K562 (cell line): ENCODE data around the gene TCF19. TPM values are rescaled to one million over a fixed set of nuclear protein-coding genes. Genes with fewer than 3 reads are reported as not detected.
A peak's percentile ranks its signal among the peaks of the same experiment; 100 is the strongest.

Experiments used
- ARID1B ChIP-seq: fragments of 450-650 bp; IDR thresholded peaks from 2 replicates; pipeline ENCODE4 v1.6.1; 2016; ENCODE audit warnings: antibody characterized with exemption, mild to moderate bottlenecking, inconsistent platforms
- EP400 ChIP-seq: fragments of 450-650 bp; IDR thresholded peaks from 2 replicates; pipeline ENCODE4 v1.6.1; 2017; ENCODE audit warnings: antibody characterized with exemption, mild to moderate bottlenecking, moderate library complexity
- FOXJ2 ChIP-seq: fragments of 200-800 bp; sonication (Bioruptor generic); IDR thresholded peaks from 2 replicates; pipeline ENCODE4 v1.6.1; 2016; ENCODE audit warnings: missing genetic modification characterization, missing compliant biosample characterization
- FOXP1 ChIP-seq: sonication (generic); formaldehyde crosslinking; IDR thresholded peaks from 2 replicates; pipeline ENCODE4 v1.8.0; 2022; ENCODE audit warnings: mild to moderate bottlenecking, missing genetic modification reagents
- HDAC3 ChIP-seq: fragments of 450-650 bp; IDR thresholded peaks from 2 replicates; pipeline ENCODE4 v1.6.1; 2018; ENCODE audit warnings: borderline replicate concordance, mild to moderate bottlenecking, moderate library complexity; ENCODE audit not compliant: partially characterized antibody
- JUND ChIP-seq, 2 experiments: IDR thresholded peaks; 2 replicates in 1 of 2; 3 replicates in 1 of 2; pipeline ENCODE4 v1.6.1; 2011; ENCODE audit warnings: borderline replicate concordance in 2 of 2, low read depth in 2 of 2, low read length in 2 of 2, improper control_type of control experiment in 1 of 2, missing biosample characterization in 1 of 2, missing genetic modification characterization in 1 of 2, missing genetic modification reagents in 1 of 2
- MAFK ChIP-seq: IDR thresholded peaks from 2 replicates; pipeline ENCODE4 v1.6.1; 2011; ENCODE audit warnings: low read length, improper control_type of control experiment
- NEUROD1 ChIP-seq: fragments of 150-350 bp; IDR thresholded peaks from 2 replicates; pipeline ENCODE4 v1.6.1; 2014; ENCODE audit warnings: borderline replicate concordance, low read length, low read depth; ENCODE audit not compliant: partially characterized antibody
- NFIX ChIP-seq: fragments of 250-450 bp; sonication (Bioruptor Pico); IDR thresholded peaks from 2 replicates; pipeline ENCODE4 v1.4.0; 2020; ENCODE audit warnings: low read depth, mild to moderate bottlenecking, moderate library complexity
- NR2C1 ChIP-seq, 2 experiments: fragments of 450-650 bp; IDR thresholded peaks; 2 replicates each; pipeline ENCODE4 v1.6.1; 2017; ENCODE audit warnings: mild to moderate bottlenecking in 2 of 2, antibody characterized with exemption in 1 of 2, inconsistent platforms in 1 of 2, missing compliant biosample characterization in 1 of 2, missing genetic modification characterization in 1 of 2
- PML ChIP-seq: IDR thresholded peaks from 2 replicates; pipeline ENCODE4 v1.6.1; 2012; ENCODE audit warnings: low read length, inconsistent platforms
- RBM25 ChIP-seq: fragments of 200-400 bp; formaldehyde crosslinking; IDR thresholded peaks from 2 replicates; pipeline ENCODE4 v1.6.1; 2018; ENCODE audit warnings: low read length, low read depth, moderate library complexity; ENCODE audit not compliant: severe bottlenecking
- SIN3A ChIP-seq, 2 experiments: fragments of 150-350 bp in 1 of 2; IDR thresholded peaks; 2 replicates each; pipeline ENCODE4 v1.6.1; 2011 to 2016; ENCODE audit warnings: borderline replicate concordance in 2 of 2, low read depth in 2 of 2, low read length in 2 of 2, mild to moderate bottlenecking in 2 of 2, moderate library complexity in 2 of 2; ENCODE audit not compliant: control insufficient read depth in 1 of 2
- SOX6 ChIP-seq: fragments of 450-650 bp; IDR thresholded peaks from 2 replicates; pipeline ENCODE4 v1.6.1; 2014; ENCODE audit warnings: mild to moderate bottlenecking
- YY1 ChIP-seq, 3 experiments: IDR thresholded peaks; 2 replicates each; pipeline ENCODE4 v1.6.1; 2011; ENCODE audit warnings: low read length in 2 of 3, mild to moderate bottlenecking in 2 of 3, moderate library complexity in 2 of 3, borderline replicate concordance in 1 of 3, control low read depth in 1 of 3, low read depth in 1 of 3; ENCODE audit not compliant: insufficient read depth in 3 of 3, insufficient replicate concordance in 2 of 3, control insufficient read depth in 1 of 3, insufficient read length in 1 of 3; ENCODE audit errors: extremely low read depth in 1 of 3
- ZBTB7A ChIP-seq: IDR thresholded peaks from 2 replicates; pipeline ENCODE4 v1.6.1; 2011; ENCODE audit warnings: low read depth, mild to moderate bottlenecking, low read length, moderate library complexity, borderline replicate concordance; ENCODE audit not compliant: control insufficient read depth
- ZNF174 ChIP-seq: fragments of 250-450 bp; sonication (Bioruptor Pico); IDR thresholded peaks from 2 replicates; pipeline ENCODE4 v1.4.0; 2020; ENCODE audit warnings: mild to moderate bottlenecking
- ZNF263 ChIP-seq: sonication (generic); formaldehyde crosslinking; IDR thresholded peaks from 2 replicates; pipeline ENCODE4 v1.8.0; 2022; ENCODE audit warnings: mild to moderate bottlenecking, missing genetic modification reagents, borderline replicate concordance
- polyA plus RNA-seq, 8 experiments: library from polyadenylated mRNA; depleted of rRNA in 4 of 8; stranded (reverse) in 5 of 8; unstranded in 3 of 8; fragments of >200 nt; fragmentation: Nextera tagmentation in 2 of 8; fragmentation: Illumina TruSeq in 1 of 8; extraction: Ambion mirVana in 2 of 8; extraction: Trizol in 1 of 8; gene quantifications; 2 replicates each; pipeline versions ENCODE4 v1.2.1 to v1.2.3, GENCODE V29; 2011 to 2014; ENCODE audit warnings: inconsistent platforms in 1 of 8, missing spikeins in 1 of 8
- total RNA-seq, 7 experiments: library from RNA; depleted of rRNA in 6 of 7; stranded (reverse); fragments of >200 nt in 6 of 7; fragmentation: Illumina TruSeq in 2 of 7; extraction: Trizol in 2 of 7; gene quantifications; 2 replicates each; pipeline versions ENCODE4 v1.2.1 to v1.2.3, GENCODE V29; 2011 to 2021; ENCODE audit warnings: low replicate concordance in 1 of 7
- TF ChIP-seq, protein P1 (sequence below), 2 experiments: fragments of 450-650 bp in 1 of 2; sonication (generic) in 1 of 2; formaldehyde crosslinking in 1 of 2; IDR thresholded peaks in 1 of 2; conservative IDR thresholded peaks in 1 of 2; 2 replicates each; pipeline versions ENCODE4 v1.6.1 to v1.8.1; 2016 to 2023; ENCODE audit warnings: mild to moderate bottlenecking in 2 of 2, moderate library complexity in 2 of 2, inconsistent platforms in 1 of 2, missing genetic modification reagents in 1 of 2
- TF ChIP-seq, protein P2 (sequence below): conservative IDR thresholded peaks from 2 replicates; pipeline ENCODE4 v1.6.1; 2011; ENCODE audit warnings: low read depth, mild to moderate bottlenecking, low read length; ENCODE audit not compliant: control insufficient read depth

TCF19 gene
- total and polyA plus RNA-seq, 9 of the 15 experiments (the other 6 are each of a cell fraction or from before 2014, with no cell fraction given): 4.2 to 42.5 (median 25.7) TPM

DNA sequence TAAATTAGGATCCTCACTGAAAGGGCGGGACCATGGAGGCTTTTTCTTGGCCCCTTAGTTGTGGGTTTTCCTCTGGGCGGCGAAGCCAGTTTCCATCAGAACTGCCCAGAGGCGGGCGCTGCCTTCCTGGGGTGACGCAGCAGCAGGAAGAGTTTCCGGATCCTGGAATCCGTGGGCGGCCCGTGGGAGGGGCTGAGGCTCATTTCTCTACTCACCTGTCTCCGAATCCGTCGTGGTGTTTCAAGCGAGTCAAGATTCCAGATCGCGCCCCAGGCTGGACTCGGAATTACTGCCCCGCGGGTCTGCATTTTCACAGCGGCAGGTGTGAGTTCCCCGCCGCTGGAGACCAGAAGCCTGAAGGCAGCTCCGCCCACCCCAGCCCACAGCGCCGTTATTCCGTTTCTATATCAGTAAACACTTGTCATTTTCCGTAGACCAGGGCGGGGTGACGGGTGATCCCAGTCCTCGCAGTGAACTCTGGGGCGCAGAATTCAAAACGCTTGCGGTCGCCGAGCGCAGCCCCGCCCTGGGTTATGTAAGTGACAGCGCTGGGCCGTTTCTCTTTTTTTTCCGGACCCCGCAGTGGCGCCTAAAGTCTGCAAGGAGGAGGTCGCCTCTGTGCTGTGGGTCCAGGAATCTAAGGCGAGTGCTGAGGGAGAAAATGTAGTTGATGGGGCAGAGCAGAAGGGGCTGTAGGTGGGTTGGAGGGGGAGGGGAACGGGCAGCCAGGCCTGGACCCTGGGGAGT, 39.3 kb downstream of the TCF19 start (continued):
- TF ChIP-seq, protein P1, sequence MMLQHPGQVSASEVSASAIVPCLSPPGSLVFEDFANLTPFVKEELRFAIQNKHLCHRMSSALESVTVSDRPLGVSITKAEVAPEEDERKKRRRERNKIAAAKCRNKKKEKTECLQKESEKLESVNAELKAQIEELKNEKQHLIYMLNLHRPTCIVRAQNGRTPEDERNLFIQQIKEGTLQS (IDR thresholded peaks at IDR 0.05): peak; percentile 91
- TF ChIP-seq, protein P1 (CRISPR knock-in tag; conservative IDR thresholded peaks at IDR 0.05): no peak
- TF ChIP-seq HDAC3: peak; percentile 77
- TF ChIP-seq ARID1B: peak; percentile 69; the same call in 1 of the 2 replicates
- TF ChIP-seq, protein P2, sequence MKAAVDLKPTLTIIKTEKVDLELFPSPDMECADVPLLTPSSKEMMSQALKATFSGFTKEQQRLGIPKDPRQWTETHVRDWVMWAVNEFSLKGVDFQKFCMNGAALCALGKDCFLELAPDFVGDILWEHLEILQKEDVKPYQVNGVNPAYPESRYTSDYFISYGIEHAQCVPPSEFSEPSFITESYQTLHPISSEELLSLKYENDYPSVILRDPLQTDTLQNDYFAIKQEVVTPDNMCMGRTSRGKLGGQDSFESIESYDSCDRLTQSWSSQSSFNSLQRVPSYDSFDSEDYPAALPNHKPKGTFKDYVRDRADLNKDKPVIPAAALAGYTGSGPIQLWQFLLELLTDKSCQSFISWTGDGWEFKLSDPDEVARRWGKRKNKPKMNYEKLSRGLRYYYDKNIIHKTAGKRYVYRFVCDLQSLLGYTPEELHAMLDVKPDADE: peak; percentile 78; the same call in 1 of the 2 replicates
- TF ChIP-seq YY1 (IDR thresholded peaks at IDR 0.05; ENCODE audit: borderline replicate concordance in 1 of 3, control insufficient read depth in 1 of 3, extremely low read depth in 1 of 3, insufficient read depth in 3 of 3, insufficient read length in 1 of 3, insufficient replicate concordance in 2 of 3, low read depth in 1 of 3, low read length in 2 of 3): peak in 2 of 3 experiments; percentile 28 to 44
- TF ChIP-seq SIN3A (IDR thresholded peaks at IDR 0.05; ENCODE audit: borderline replicate concordance in 2 of 2, control insufficient read depth in 1 of 2, low read depth in 2 of 2, low read length in 2 of 2): peak; percentile 0 to 20; a peak in 1 of 4 replicates
- no peak for TF ChIP-seq ZNF174
- no peak for TF ChIP-seq NR2C1 (IDR thresholded peaks at IDR 0.05)
- peak; percentile 15; the same call in 1 of the 2 replicates for TF ChIP-seq NR2C1 (tag; IDR thresholded peaks at IDR 0.05)
- 0 out of 2 replicates have a peak, but pooled peaks have one; percentile 28 for TF ChIP-seq MAFK
- no peak; the same call in 1 of the 2 replicates for TF ChIP-seq ZNF263 (CRISPR knock-in tag)
- peak; percentile 12 for TF ChIP-seq NEUROD1
- no peak for TF ChIP-seq FOXJ2 (tag)
- TF ChIP-seq PML: peak; percentile 70; the same call in 1 of the 2 replicates
- no peak for TF ChIP-seq NFIX (CRISPR knock-in tag)
- TF ChIP-seq JUND (IDR thresholded peaks at IDR 0.05; ENCODE audit: borderline replicate concordance, low read depth, low read length): peak; percentile 62; the same call in 1 of the 2 replicates
- peak; percentile 60; the same call in 1 of the 3 replicates for TF ChIP-seq JUND (tag; IDR thresholded peaks at IDR 0.05; ENCODE audit: borderline replicate concordance, low read depth, low read length)
- peak; percentile 87 for TF ChIP-seq ZBTB7A
- TF ChIP-seq SOX6: peak; percentile 70
- peak; percentile 66; the same call in 1 of the 2 replicates for TF ChIP-seq FOXP1 (CRISPR knock-in tag)
- peak; percentile 88 for TF ChIP-seq EP400
- TF ChIP-seq RBM25: no peak
